ENCODE data around the gene EREG. TPM values are rescaled to one million over a fixed set of nuclear protein-coding genes. Genes with fewer than 3 reads are reported as not detected.

The EREG gene
- polyA plus RNA-seq, 2 of the 4 experiments (the other 2 are of a cell fraction): 34.0 to 102 TPM

DNA sequence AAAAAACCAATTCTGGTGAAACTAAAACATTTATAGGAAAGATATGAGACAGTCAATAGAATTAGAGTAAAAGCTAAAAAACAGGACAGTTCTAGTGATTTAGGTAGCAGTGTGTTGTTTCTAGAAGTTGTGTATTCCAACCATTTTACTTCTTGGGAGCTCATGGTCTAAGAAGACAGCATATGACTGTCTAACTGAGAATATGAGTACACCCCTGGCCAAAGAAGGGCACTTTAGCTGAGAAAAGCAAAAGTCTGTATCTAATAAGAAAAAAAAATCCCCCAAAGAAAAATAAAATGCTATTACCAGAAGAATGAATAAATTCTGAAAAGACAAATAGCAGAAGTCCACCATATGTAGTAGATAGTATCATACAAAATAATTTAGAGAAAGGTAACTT is 26.4 kb downstream of the EREG start:
- Histone ChIP-seq H3K4me1 (no peaks in the 10 kb centered on the region), H3K4me2 (no peak overlapping the region), H3K27ac (no peak overlapping the region), H3K9me3 (no peaks in the 10 kb centered on the region), H3K4me3 (no peak overlapping the region)
- TF ChIP-seq HEYL (CRISPR knock-in tag; IDR thresholded peaks at IDR 0.05) (no peak), MAFK (IDR thresholded peaks at IDR 0.05; ENCODE audit: partially characterized antibody) (no peak), ZSCAN20 (CRISPR knock-in tag; IDR thresholded peaks at IDR 0.05) (no peak), EHF (CRISPR knock-in tag; IDR thresholded peaks at IDR 0.05) (no peak), CEBPB (IDR thresholded peaks at IDR 0.05) (no peak), EP300 (IDR thresholded peaks at IDR 0.05) (no peak), HOXA7 (CRISPR knock-in tag; IDR thresholded peaks at IDR 0.05) (peak; percentile 72), POLR2A (IDR thresholded peaks at IDR 0.05; ENCODE audit: low read length) (no peak), RARB (CRISPR knock-in tag; IDR thresholded peaks at IDR 0.05) (peak; percentile 17; the same call in 1 of the 2 replicates), CHD2 (IDR thresholded peaks at IDR 0.05; ENCODE audit: low read length, partially characterized antibody) (no peak), TFCP2L1 (CRISPR knock-in tag; IDR thresholded peaks at IDR 0.05) (0 out of 2 replicates have a peak, but pooled peaks have one; percentile 61)
- TF ChIP-seq, protein P1, sequence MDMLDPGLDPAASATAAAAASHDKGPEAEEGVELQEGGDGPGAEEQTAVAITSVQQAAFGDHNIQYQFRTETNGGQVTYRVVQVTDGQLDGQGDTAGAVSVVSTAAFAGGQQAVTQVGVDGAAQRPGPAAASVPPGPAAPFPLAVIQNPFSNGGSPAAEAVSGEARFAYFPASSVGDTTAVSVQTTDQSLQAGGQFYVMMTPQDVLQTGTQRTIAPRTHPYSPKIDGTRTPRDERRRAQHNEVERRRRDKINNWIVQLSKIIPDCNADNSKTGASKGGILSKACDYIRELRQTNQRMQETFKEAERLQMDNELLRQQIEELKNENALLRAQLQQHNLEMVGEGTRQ (IDR thresholded peaks at IDR 0.05): no peak
- TF ChIP-seq, protein P2, sequence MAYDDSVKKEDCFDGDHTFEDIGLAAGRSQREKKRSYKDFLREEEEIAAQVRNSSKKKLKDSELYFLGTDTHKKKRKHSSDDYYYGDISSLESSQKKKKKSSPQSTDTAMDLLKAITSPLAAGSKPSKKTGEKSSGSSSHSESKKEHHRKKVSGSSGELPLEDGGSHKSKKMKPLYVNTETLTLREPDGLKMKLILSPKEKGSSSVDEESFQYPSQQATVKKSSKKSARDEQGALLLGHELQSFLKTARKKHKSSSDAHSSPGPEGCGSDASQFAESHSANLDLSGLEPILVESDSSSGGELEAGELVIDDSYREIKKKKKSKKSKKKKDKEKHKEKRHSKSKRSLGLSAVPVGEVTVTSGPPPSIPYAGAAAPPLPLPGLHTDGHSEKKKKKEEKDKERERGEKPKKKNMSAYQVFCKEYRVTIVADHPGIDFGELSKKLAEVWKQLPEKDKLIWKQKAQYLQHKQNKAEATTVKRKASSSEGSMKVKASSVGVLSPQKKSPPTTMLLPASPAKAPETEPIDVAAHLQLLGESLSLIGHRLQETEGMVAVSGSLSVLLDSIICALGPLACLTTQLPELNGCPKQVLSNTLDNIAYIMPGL (CRISPR knock-in tag; IDR thresholded peaks at IDR 0.05; ENCODE audit: borderline replicate concordance): peak; percentile 14; the same call in 1 of the 2 replicates
- TF ChIP-seq, protein P3, sequence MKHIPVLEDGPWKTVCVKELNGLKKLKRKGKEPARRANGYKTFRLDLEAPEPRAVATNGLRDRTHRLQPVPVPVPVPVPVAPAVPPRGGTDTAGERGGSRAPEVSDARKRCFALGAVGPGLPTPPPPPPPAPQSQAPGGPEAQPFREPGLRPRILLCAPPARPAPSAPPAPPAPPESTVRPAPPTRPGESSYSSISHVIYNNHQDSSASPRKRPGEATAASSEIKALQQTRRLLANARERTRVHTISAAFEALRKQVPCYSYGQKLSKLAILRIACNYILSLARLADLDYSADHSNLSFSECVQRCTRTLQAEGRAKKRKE (CRISPR knock-in tag; IDR thresholded peaks at IDR 0.05; ENCODE audit: low read depth): no peak
- DNase-seq (ENCODE audit: low read depth in 1 of 2, low spot score in 1 of 2): no peak
- ATAC-seq: peak; percentile 36 to 49; a peak in 4 of 6 replicates
- POLR2A ChIA-PET: interaction anchor here (0.7 kb wide), 1 partner anchor 140 kb away, joined by 3 read pairs; no protein-coding TSS in a partner anchor
- no peak for FAIRE-seq
- CTCF ChIA-PET: interaction anchor here (0.6 to 1.0 kb wide), 4 partner anchors 15 to 260 kb away, joined by 3 read pairs; partner anchors contain the start of gene AREG

DNA sequence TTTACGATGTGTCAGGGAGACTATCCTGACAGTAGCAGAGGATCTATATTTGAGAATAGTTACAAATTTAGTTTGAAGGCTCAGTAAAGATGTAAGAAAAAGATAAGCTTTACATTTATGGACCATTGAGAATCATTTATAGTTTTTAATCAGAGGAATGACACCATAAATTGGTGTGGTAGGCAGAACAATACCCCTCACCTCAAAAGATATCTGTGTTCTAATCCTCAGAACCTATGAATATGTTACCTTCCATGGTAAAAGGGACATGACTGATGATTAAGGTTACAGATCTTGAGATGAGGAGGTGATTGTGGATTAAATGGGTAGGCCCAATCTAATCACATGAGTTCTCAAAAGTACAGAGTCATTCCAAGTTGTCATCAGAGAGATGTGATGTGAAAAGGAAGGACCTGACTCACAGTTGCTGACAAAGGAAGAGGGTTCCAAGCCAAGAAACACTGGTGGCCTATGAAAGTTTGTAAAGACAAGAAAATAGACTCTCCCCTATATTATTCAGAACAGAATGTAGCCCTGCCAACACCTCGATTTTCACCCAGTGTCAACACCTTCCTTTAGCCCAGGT is 27.0 kb downstream of the EREG start:
- ATAC-seq: peak; percentile 47 to 60
- POLR2A ChIA-PET: interaction anchor here (0.7 kb wide), 1 partner anchor 140 kb away, joined by 3 read pairs; no protein-coding TSS in a partner anchor
- no peak overlapping the region for H3K4me2 ChIP-seq
- no peak for TF ChIP-seq RAD21 (conservative IDR thresholded peaks at IDR 0.05 in 1 of 2, IDR thresholded peaks at IDR 0.05 in 1 of 2)
- TF ChIP-seq, protein P2 (CRISPR knock-in tag; IDR thresholded peaks at IDR 0.05; ENCODE audit: borderline replicate concordance): peak; percentile 7
- TF ChIP-seq CHD4 (IDR thresholded peaks at IDR 0.05; ENCODE audit: borderline replicate concordance): no peak
- TF ChIP-seq, protein P1 (IDR thresholded peaks at IDR 0.05): no peak
- TF ChIP-seq FOXS1 (CRISPR knock-in tag; IDR thresholded peaks at IDR 0.05): no peak
- no peak for TF ChIP-seq FOSL2 (IDR thresholded peaks at IDR 0.05)
- TF ChIP-seq FOSL2 (CRISPR knock-in tag; IDR thresholded peaks at IDR 0.05): no peak
- TF ChIP-seq MAFK (IDR thresholded peaks at IDR 0.05; ENCODE audit: partially characterized antibody): no peak
- no peak for TF ChIP-seq BHLHE40 (IDR thresholded peaks at IDR 0.05; ENCODE audit: low read depth, low read length)
- TF ChIP-seq HOXB5 (CRISPR knock-in tag; IDR thresholded peaks at IDR 0.05): no peak
- TF ChIP-seq ZSCAN20 (CRISPR knock-in tag; IDR thresholded peaks at IDR 0.05): no peak
- TF ChIP-seq ZNF302 (CRISPR knock-in tag; IDR thresholded peaks at IDR 0.05): no peak
- peak; percentile 67 for TF ChIP-seq TFCP2L1 (CRISPR knock-in tag; IDR thresholded peaks at IDR 0.05)
- TF ChIP-seq, protein P4, sequence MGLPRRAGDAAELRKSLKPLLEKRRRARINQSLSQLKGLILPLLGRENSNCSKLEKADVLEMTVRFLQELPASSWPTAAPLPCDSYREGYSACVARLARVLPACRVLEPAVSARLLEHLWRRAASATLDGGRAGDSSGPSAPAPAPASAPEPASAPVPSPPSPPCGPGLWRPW (IDR thresholded peaks at IDR 0.05): no peak
- TF ChIP-seq RFX5 (IDR thresholded peaks at IDR 0.05): no peak
- TF ChIP-seq HEYL (CRISPR knock-in tag; IDR thresholded peaks at IDR 0.05): no peak
- TF ChIP-seq, protein P5, sequence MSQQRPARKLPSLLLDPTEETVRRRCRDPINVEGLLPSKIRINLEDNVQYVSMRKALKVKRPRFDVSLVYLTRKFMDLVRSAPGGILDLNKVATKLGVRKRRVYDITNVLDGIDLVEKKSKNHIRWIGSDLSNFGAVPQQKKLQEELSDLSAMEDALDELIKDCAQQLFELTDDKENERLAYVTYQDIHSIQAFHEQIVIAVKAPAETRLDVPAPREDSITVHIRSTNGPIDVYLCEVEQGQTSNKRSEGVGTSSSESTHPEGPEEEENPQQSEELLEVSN (IDR thresholded peaks at IDR 0.05; ENCODE audit: borderline replicate concordance, low read depth): no peak
- TF ChIP-seq EHF (CRISPR knock-in tag; IDR thresholded peaks at IDR 0.05): peak; percentile 63; the same call in 1 of the 2 replicates
- no peak for TF ChIP-seq KDM5A (IDR thresholded peaks at IDR 0.05)
- no peak for TF ChIP-seq SREBF2 (IDR thresholded peaks at IDR 0.05)
- peak; percentile 68; the same call in 1 of the 2 replicates for TF ChIP-seq POLR2AphosphoS2 (conservative IDR thresholded peaks at IDR 0.05; ENCODE audit: low read length)

More for the DNA sequence above, 27.0 kb downstream of the EREG start:
- Histone ChIP-seq H3K9me3 (no peaks in the 10 kb centered on the region), H3K4me3 (no peak overlapping the region), H3K4me1 (no peaks in the 10 kb centered on the region; the same call in 2 of the 3 replicates), H3K27ac (0 out of 6 replicates have a peak overlapping the region, but pooled peaks of 1 of the 2 experiments have one; percentile 21)
- FAIRE-seq: peak; percentile 63
- CTCF ChIA-PET: interaction anchor here (0.7 to 1.0 kb wide), 3 partner anchors 14 to 140 kb away, joined by 3 read pairs; partner anchors contain the start of gene AREG
- no peak for DNase-seq (ENCODE audit: low read depth in 1 of 2, low spot score in 1 of 2)
- WGBS (ENCODE audit: missing lambda C conversion rate): 82% methylated on average over 2 of the region's 2 CpGs

All from A549 (cell line).